HepG2 (cell line): Measurements from ENCODE around the gene CTDSP1. TPM values are rescaled to one million over a fixed set of nuclear protein-coding genes. Genes with fewer than 3 reads are reported as not detected.

Experiments used
- ARID2 ChIP-seq: sonication (generic); formaldehyde crosslinking; IDR thresholded peaks from 2 replicates; pipeline ENCODE4 v1.8.1; 2022; ENCODE audit warnings: mild to moderate bottlenecking, missing genetic modification reagents, borderline replicate concordance
- ATF5 ChIP-seq: sonication (generic); formaldehyde crosslinking; IDR thresholded peaks from 2 replicates; pipeline ENCODE4 v1.4.0; 2020; ENCODE audit warnings: mild to moderate bottlenecking, low read depth, missing genetic modification reagents
- CHD2 ChIP-seq: IDR thresholded peaks from 2 replicates; pipeline ENCODE4 v1.6.1; 2011; ENCODE audit warnings: low read depth, low read length, improper control_type of control experiment
- ELF4 ChIP-seq: sonication (generic); formaldehyde crosslinking; IDR thresholded peaks from 2 replicates; pipeline ENCODE4 v1.5.0; 2020; ENCODE audit warnings: missing genetic modification reagents, mild to moderate bottlenecking, moderate library complexity, borderline replicate concordance
- HBP1 ChIP-seq: IDR thresholded peaks from 2 replicates; pipeline ENCODE4 v1.6.1; 2016; ENCODE audit warnings: low read depth, control low read depth
- MAFK ChIP-seq, 2 experiments: IDR thresholded peaks in 1 of 2; conservative IDR thresholded peaks in 1 of 2; 2 replicates each; pipeline ENCODE4 v1.6.1; 2011; ENCODE audit warnings: improper control_type of control experiment in 2 of 2, low read length in 2 of 2
- MLXIP ChIP-seq: sonication (generic); formaldehyde crosslinking; IDR thresholded peaks from 2 replicates; pipeline ENCODE4 v1.9.0; 2021; ENCODE audit warnings: missing genetic modification reagents, borderline replicate concordance
- MXD4 ChIP-seq: IDR thresholded peaks from 2 replicates; pipeline ENCODE4 v1.6.1; 2016; ENCODE audit warnings: mild to moderate bottlenecking, missing biosample characterization, missing genetic modification reagents
- NFATC3 ChIP-seq: sonication (generic); formaldehyde crosslinking; IDR thresholded peaks from 2 replicates; pipeline ENCODE4 v1.5.1; 2020; ENCODE audit warnings: mild to moderate bottlenecking, missing genetic modification reagents
- POLR2A ChIP-seq, 2 experiments: IDR thresholded peaks; 2 replicates each; pipeline ENCODE4 v1.6.1; 2011; ENCODE audit warnings: low read depth in 2 of 2, low read length in 2 of 2, mild to moderate bottlenecking in 1 of 2, moderate library complexity in 1 of 2; ENCODE audit not compliant: insufficient read depth in 1 of 2
- RCOR2 ChIP-seq: IDR thresholded peaks from 2 replicates; pipeline ENCODE4 v1.6.1; 2016; ENCODE audit warnings: missing biosample characterization, missing genetic modification reagents
- RFX5 ChIP-seq: IDR thresholded peaks from 2 replicates; pipeline ENCODE4 v1.6.1; 2011; ENCODE audit warnings: low read depth, low read length, improper control_type of control experiment
- SOX5 ChIP-seq: IDR thresholded peaks from 2 replicates; pipeline ENCODE4 v1.6.1; 2016; ENCODE audit warnings: borderline replicate concordance
- TRIM22 ChIP-seq: fragments of 450-650 bp; IDR thresholded peaks from 2 replicates; pipeline ENCODE4 v1.6.1; 2017
- ZBTB2 ChIP-seq: sonication (generic); formaldehyde crosslinking; IDR thresholded peaks from 2 replicates; pipeline ENCODE4 v1.8.0; 2022; ENCODE audit warnings: low read depth, missing genetic modification reagents
- ZBTB38 ChIP-seq: sonication (generic); formaldehyde crosslinking; IDR thresholded peaks from 2 replicates; pipeline ENCODE4 v1.5.1; 2020; ENCODE audit warnings: mild to moderate bottlenecking, missing genetic modification reagents
- ZFYVE20 ChIP-seq: sonication (generic); formaldehyde crosslinking; IDR thresholded peaks from 2 replicates; pipeline ENCODE4 v1.8.0; 2023; ENCODE audit warnings: low read depth, mild to moderate bottlenecking, moderate library complexity, missing genetic modification reagents, borderline replicate concordance
- ZNF124 ChIP-seq: sonication (generic); formaldehyde crosslinking; IDR thresholded peaks from 2 replicates; pipeline ENCODE4 v1.4.0; 2020; ENCODE audit warnings: missing genetic modification reagents
- ZNF180 ChIP-seq: sonication (generic); formaldehyde crosslinking; IDR thresholded peaks from 2 replicates; pipeline ENCODE4 v1.4.0; 2020; ENCODE audit warnings: low read depth, missing genetic modification reagents, borderline replicate concordance
- ZNF225 ChIP-seq: sonication (generic); formaldehyde crosslinking; IDR thresholded peaks from 2 replicates; pipeline ENCODE4 v1.4.0; 2020; ENCODE audit warnings: mild to moderate bottlenecking, missing genetic modification reagents
- ZNF280B ChIP-seq: sonication (generic); formaldehyde crosslinking; IDR thresholded peaks from 2 replicates; pipeline ENCODE4 v1.5.0; 2020; ENCODE audit warnings: missing genetic modification reagents, mild to moderate bottlenecking, borderline replicate concordance
- ZNF329 ChIP-seq: sonication (generic); formaldehyde crosslinking; IDR thresholded peaks from 2 replicates; pipeline ENCODE4 v1.9.0; 2021; ENCODE audit warnings: low read depth, mild to moderate bottlenecking, missing genetic modification reagents
- ZNF446 ChIP-seq: sonication (generic); formaldehyde crosslinking; IDR thresholded peaks from 2 replicates; pipeline ENCODE4 v1.5.0; 2020; ENCODE audit warnings: mild to moderate bottlenecking, missing genetic modification reagents
- polyA plus RNA-seq, 8 experiments: library from polyadenylated mRNA; depleted of rRNA in 3 of 8; stranded (reverse) in 7 of 8; unstranded in 1 of 8; fragments of >200 nt; fragmentation: Illumina TruSeq in 4 of 8; extraction: Trizol in 4 of 8; gene quantifications; 2 replicates each; pipeline versions ENCODE4 v1.2.1 to v1.2.3, GENCODE V29; 2011 to 2016; ENCODE audit warnings: low read depth in 4 of 8, missing spikeins in 1 of 8, mixed read lengths in 1 of 8; ENCODE audit not compliant: insufficient read depth in 1 of 8
- total RNA-seq, 5 experiments: library from RNA; depleted of rRNA; stranded (reverse); fragments of >200 nt; fragmentation: Illumina TruSeq; extraction: Trizol; gene quantifications; 2 replicates each; pipeline ENCODE4 v1.2.3, GENCODE V29; 2016; ENCODE audit warnings: low read depth in 1 of 5

CTDSP1 gene
- total and polyA plus RNA-seq, 2 of the 13 experiments (the other 11 are each of a cell fraction or from before 2014, with no cell fraction given), result 91.0 to 268 TPM

- TF ChIP-seq RCOR2 (CRISPR knock-in tag), result peak; percentile 93
- peak; percentile 73; the same call in 1 of the 2 replicates for TF ChIP-seq SOX5
- no peak for TF ChIP-seq ZBTB38
- TF ChIP-seq CHD2, result no peak
- no peak for TF ChIP-seq RFX5
- no peak for TF ChIP-seq ZNF124 (CRISPR knock-in tag)
- no peak for TF ChIP-seq ATF5 (CRISPR knock-in tag)
- TF ChIP-seq ZFYVE20, result no peak
- no peak for TF ChIP-seq ZNF180 (CRISPR knock-in tag)
- TF ChIP-seq ZNF446 (CRISPR knock-in tag), result no peak
- TF ChIP-seq ZNF225 (CRISPR knock-in tag), result no peak
- peak; percentile 47; the same call in 1 of the 2 replicates for TF ChIP-seq ELF4 (CRISPR knock-in tag)
- TF ChIP-seq ZNF280B (CRISPR knock-in tag), result no peak
- TF ChIP-seq ZNF329 (CRISPR knock-in tag), result no peak
- TF ChIP-seq HBP1, result no peak
- no peak for TF ChIP-seq MAFK (conservative IDR thresholded peaks at IDR 0.05 in 1 of 2, IDR thresholded peaks at IDR 0.05 in 1 of 2; ENCODE audit: low read length in 2 of 2)
- no peak for TF ChIP-seq NFATC3 (CRISPR knock-in tag)
- TF ChIP-seq MXD4, result no peak
- TF ChIP-seq ZBTB2, result no peak
- no peak for TF ChIP-seq MLXIP (CRISPR knock-in tag)
- no peak for TF ChIP-seq ARID2 (CRISPR knock-in tag)
- no peak for TF ChIP-seq POLR2A (IDR thresholded peaks at IDR 0.05; ENCODE audit: insufficient read depth in 1 of 2, low read depth in 2 of 2, low read length in 2 of 2)
- no peak for TF ChIP-seq TRIM22
Measured at GRCh38 chr2:218448934-218449333, 49.3 kb downstream of the CTDSP1 start (continued).
